ENCODE results near the gene TP63. TPM values are rescaled to one million over a fixed set of nuclear protein-coding genes. Genes with fewer than 3 reads are reported as not detected.

The TP63 gene
- polyA plus RNA-seq, 1 experiment = not detected

DNA sequence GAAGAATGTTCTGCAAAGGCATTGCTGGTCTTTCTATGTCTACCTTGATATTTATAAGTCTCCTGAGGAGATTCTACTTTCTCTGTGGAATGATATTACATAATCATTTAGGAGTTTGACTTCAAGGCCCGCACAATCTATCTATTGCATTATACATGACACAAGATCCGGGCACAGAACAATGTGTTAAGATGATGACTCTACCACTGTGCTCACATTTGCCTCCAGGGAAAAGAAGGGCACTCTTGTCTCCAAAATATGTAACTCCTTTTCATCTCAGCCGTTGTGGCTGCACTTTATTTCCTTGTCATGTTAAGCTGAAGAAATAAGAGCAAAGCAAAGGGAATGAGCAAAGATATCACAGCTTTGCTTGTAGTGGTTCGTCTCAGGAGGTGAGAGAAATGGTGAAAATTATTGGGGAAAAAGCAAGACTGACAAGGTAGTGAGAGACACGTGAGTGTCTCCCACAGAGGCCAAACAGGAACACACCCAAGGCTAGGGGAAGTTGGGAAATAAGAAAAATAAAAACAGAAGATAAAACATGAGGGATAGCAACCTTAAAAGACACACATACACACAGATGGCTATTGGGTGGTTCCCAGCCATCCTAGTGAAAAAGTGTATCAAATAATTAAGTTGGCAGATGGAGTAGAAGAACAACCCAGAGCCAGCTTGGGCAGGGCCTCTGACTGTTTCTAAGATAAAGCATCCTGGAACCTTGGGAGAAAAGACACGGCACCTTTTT, 305.2 kb downstream of the TP63 start:
- CTCF ChIA-PET = interaction anchor here (2.3 to 5.3 kb wide), 2 partner anchors 12 to 25 kb away, joined by 8 to 22 read pairs; no protein-coding TSS in a partner anchor
- Histone ChIP-seq H3K4me3 (ENCODE audit: low read depth, low read length) (no peak overlapping the region), H3K27me3 (ENCODE audit: control insufficient read depth, insufficient read depth, low read length) (peaks cover 2% of the 10 kb centered on the region), H3K36me3 (ENCODE audit: control insufficient read depth, insufficient read depth, low read length) (no peaks in the 10 kb centered on the region)
- DNase-seq (ENCODE audit: low read depth) = no peak
- POLR2A ChIA-PET = no interaction called here
- TF ChIP-seq, protein P1, sequence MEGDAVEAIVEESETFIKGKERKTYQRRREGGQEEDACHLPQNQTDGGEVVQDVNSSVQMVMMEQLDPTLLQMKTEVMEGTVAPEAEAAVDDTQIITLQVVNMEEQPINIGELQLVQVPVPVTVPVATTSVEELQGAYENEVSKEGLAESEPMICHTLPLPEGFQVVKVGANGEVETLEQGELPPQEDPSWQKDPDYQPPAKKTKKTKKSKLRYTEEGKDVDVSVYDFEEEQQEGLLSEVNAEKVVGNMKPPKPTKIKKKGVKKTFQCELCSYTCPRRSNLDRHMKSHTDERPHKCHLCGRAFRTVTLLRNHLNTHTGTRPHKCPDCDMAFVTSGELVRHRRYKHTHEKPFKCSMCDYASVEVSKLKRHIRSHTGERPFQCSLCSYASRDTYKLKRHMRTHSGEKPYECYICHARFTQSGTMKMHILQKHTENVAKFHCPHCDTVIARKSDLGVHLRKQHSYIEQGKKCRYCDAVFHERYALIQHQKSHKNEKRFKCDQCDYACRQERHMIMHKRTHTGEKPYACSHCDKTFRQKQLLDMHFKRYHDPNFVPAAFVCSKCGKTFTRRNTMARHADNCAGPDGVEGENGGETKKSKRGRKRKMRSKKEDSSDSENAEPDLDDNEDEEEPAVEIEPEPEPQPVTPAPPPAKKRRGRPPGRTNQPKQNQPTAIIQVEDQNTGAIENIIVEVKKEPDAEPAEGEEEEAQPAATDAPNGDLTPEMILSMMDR (IDR thresholded peaks at IDR 0.05; ENCODE audit: insufficient read depth, low read depth, low read length) = no peak

DNA sequence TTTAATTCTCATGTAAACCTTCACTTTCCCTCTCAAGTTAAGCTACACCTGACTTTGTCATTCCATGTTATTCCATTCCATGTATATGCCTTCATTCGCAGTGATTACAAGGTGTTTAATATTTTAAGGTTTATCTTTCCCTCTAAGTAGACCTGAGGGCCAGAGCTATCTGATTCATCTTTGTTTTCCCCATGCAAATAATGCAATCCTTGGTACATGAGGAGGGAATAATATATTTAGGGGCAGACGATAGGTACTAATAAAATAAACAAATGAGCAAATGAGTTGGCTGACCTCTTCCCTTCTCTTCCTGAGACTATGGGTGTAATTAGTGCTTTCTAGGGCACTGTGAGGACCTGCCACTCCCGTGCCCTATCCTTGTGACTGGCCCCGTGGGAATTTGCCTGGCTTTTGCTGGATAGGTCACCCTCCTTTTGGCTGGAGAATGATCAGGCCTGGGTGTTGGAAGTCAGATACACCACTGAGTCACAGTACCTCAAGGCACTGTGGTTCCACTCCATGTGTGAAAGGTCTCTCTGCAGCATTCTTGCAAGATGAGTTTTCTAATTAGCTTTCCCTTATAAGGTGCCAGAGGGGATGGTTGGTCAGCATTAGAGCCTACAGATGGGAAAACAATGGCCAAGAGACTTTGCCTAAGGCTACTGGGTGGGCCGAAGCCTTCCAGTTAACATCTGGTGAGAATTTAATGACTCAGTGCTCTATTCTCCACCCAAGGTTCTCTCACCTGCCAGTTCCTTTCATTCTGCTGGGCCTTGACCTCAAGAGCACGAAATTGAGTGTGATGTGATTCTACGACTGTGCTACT, 306.3 kb downstream of the TP63 start:
- Histone ChIP-seq H3K36me3 (ENCODE audit: control insufficient read depth, insufficient read depth, low read length) (no peaks in the 10 kb centered on the region), H3K4me3 (ENCODE audit: low read depth, low read length) (no peak overlapping the region), H3K27me3 (ENCODE audit: control insufficient read depth, insufficient read depth, low read length) (peaks cover 2% of the 10 kb centered on the region)
- ChIA-PET CTCF (interaction anchor here (1.8 to 5.3 kb wide), 3 partner anchors 11 to 23 kb away, joined by 3 to 22 read pairs (median 8); no protein-coding TSS in a partner anchor), POLR2A (no interaction called here)
- peak; percentile 98 for DNase-seq (ENCODE audit: low read depth)
- TF ChIP-seq, protein P1 (IDR thresholded peaks at IDR 0.05; ENCODE audit: insufficient read depth, low read depth, low read length) = no peak

DNA sequence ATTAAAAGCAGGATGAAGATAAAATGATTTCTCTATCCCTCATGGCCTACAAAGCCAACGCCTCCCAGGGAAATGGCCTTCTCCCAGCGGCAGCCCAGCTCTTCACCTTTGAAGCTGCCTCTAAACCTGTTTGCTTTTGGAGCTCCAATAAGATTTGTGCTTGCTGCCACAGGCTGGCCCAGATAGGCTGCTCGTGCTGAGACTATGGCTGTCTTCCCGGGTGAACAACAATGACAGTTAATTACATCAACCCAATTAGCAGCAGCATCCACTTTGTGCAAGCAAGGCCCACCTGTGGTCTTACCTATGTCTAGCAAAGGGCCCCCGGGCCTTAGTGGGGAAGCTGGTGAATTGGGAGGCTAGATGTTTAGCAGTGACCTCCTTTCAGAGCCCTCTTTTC, 309.9 kb downstream of the TP63 start:
- TF ChIP-seq, protein P1 (IDR thresholded peaks at IDR 0.05; ENCODE audit: insufficient read depth, low read depth, low read length) = no peak
- Histone ChIP-seq H3K36me3 (ENCODE audit: control insufficient read depth, insufficient read depth, low read length) (no peaks in the 10 kb centered on the region), H3K4me3 (ENCODE audit: low read depth, low read length) (no peak overlapping the region), H3K27me3 (ENCODE audit: control insufficient read depth, insufficient read depth, low read length) (peaks cover 10% of the 10 kb centered on the region)
- ChIA-PET CTCF (interaction anchor here (0.8 to 1.4 kb wide), 2 partner anchors 19 to 672 kb away, joined by 3 read pairs; no protein-coding TSS in a partner anchor), POLR2A (no interaction called here)
- DNase-seq (ENCODE audit: low read depth) = no peak

DNA sequence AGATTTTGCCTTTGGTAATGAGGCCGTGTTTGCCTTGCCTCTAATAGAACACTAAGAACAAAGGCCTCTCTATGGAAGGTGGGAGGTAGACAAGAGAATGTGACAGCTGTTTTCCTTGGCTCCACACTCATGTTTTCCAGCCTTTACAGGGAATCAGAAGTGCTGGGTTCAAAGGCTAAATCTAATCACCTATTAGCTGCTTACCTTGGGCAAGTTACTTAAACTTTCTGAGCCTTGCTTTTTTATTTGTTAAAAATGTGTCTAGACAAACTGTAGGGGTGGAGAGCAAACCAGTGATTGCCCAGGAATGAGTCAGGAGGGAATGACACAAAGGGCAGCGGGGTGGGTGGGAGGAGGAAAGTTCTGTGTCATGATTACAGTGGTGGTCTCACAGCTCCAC, 310.5 kb downstream of the TP63 start:
- Histone ChIP-seq H3K36me3 (ENCODE audit: control insufficient read depth, insufficient read depth, low read length) (no peaks in the 10 kb centered on the region), H3K27me3 (ENCODE audit: control insufficient read depth, insufficient read depth, low read length) (peaks cover 14% of the 10 kb centered on the region), H3K4me3 (ENCODE audit: low read depth, low read length) (no peak overlapping the region)
- DNase-seq (ENCODE audit: low read depth) = no peak
- ChIA-PET CTCF (interaction anchor here (0.8 kb wide), 1 partner anchor 20 kb away, joined by 3 read pairs; no protein-coding TSS in a partner anchor), POLR2A (no interaction called here)
- TF ChIP-seq, protein P1 (IDR thresholded peaks at IDR 0.05; ENCODE audit: insufficient read depth, low read depth, low read length) = no peak

DNA sequence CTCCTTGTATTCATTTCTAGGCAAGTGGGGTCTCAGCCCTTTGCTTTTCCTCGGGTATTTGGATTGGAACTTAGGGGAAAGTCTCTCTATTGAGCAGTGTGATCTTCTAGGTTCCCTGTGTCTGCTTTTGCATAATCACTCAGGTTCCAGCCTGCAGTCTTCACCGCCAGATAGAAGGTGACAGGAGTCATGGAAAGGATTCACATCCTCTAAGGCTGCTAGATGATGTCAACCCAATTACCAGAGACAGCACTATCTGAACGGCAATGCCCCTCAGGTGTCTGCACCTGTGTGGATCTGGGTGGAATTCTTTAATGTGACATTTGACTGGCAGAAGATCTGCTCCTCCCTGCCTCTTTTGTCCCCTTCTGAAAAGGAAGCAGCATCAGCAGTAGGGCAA, 311.8 kb downstream of the TP63 start:
- POLR2A ChIA-PET = no interaction called here
- TF ChIP-seq, protein P1 (IDR thresholded peaks at IDR 0.05; ENCODE audit: insufficient read depth, low read depth, low read length) = no peak
- DNase-seq (ENCODE audit: low read depth) = no peak
- Histone ChIP-seq H3K27me3 (ENCODE audit: control insufficient read depth, insufficient read depth, low read length) (peaks cover 19% of the 10 kb centered on the region), H3K4me3 (ENCODE audit: low read depth, low read length) (no peak overlapping the region), H3K36me3 (ENCODE audit: control insufficient read depth, insufficient read depth, low read length) (no peaks in the 10 kb centered on the region)
- CTCF ChIA-PET = no interaction called here
